Breast epithelium (tissue), 4 donors: ENCODE data around the gene ZBTB3. TPM values are rescaled to one million over a fixed set of nuclear protein-coding genes. Genes with fewer than 3 reads are reported as not detected.

ENCODE experiments used
- DNase-seq, 2 donors: peaks; one replicate each; pipeline ENCODE4 v3.0.0-alpha.2; 2019; ENCODE audit warnings: low spot score in 2 of 2
- H3K27ac ChIP-seq, 2 donors: fragments of 200-600 bp; sonication (generic) in 1 of 2; one replicate each; pipeline ENCODE4 v1.5.1; 2016 to 2019; ENCODE audit warnings: mild to moderate bottlenecking in 1 of 2
- H3K27me3 ChIP-seq, 2 donors: fragments of 200-600 bp; sonication (generic) in 1 of 2; one replicate each; pipeline versions ENCODE4 v1.5.1 to v1.6.0; 2017 to 2019; ENCODE audit warnings: control low read depth in 1 of 2, mild to moderate bottlenecking in 1 of 2
- H3K36me3 ChIP-seq: fragments of 200-600 bp; one replicate; pipeline ENCODE4 v1.5.1; 2019
- H3K4me1 ChIP-seq, 2 donors: fragments of 200-600 bp; sonication (generic); one replicate each; pipeline ENCODE4 v1.5.1; 2016 to 2019; ENCODE audit warnings: control low read depth in 1 of 2
- H3K4me3 ChIP-seq, 3 donors: fragments of 200-600 bp; sonication (generic); 1 replicate in 2 of 3; 2 replicates in 1 of 3; pipeline ENCODE4 v1.5.1; 2016 to 2019; ENCODE audit warnings: mild to moderate bottlenecking in 3 of 3, moderate library complexity in 2 of 3
- H3K9me3 ChIP-seq, 2 donors: fragments of 200-600 bp; sonication (generic) in 1 of 2; one replicate each; pipeline ENCODE4 v1.5.1; 2016 to 2019; ENCODE audit warnings: control low read depth in 1 of 2
- POLR2A ChIP-seq: fragments of 450-650 bp; IDR thresholded peaks from one replicate; pipeline ENCODE4 v1.6.1; 2016; ENCODE audit warnings: antibody characterized with exemption, mild to moderate bottlenecking, moderate library complexity
- POLR2AphosphoS5 ChIP-seq, 3 donors: sonication (generic); formaldehyde crosslinking; IDR thresholded peaks; one replicate each; pipeline ENCODE4 v1.6.1; 2017; ENCODE audit warnings: antibody characterized with exemption in 3 of 3
- intact Hi-C: fragments of 100-400 bp; cut with DNase I; formaldehyde crosslinking; loops from one replicate; pipeline ENCODE4 v1.15.1; 2023; ENCODE audit warnings: low total_unique reads
- total RNA-seq, 3 donors: library from RNA; depleted of rRNA; stranded (reverse); fragments of >200 nt; gene quantifications; one replicate each; pipeline ENCODE4 v1.1.0, GENCODE V29; 2016
- TF ChIP-seq, protein P1 (sequence below), 3 donors: fragments of 450-650 bp; IDR thresholded peaks; one replicate each; pipeline ENCODE4 v1.5.1; 2016 to 2017; ENCODE audit warnings: antibody characterized with exemption in 3 of 3, mild to moderate bottlenecking in 3 of 3, moderate library complexity in 3 of 3

ZBTB3 gene
- total RNA-seq, 3 donors from 2014 or later: 5.9 to 9.7 (median 9.0) TPM

DNA sequence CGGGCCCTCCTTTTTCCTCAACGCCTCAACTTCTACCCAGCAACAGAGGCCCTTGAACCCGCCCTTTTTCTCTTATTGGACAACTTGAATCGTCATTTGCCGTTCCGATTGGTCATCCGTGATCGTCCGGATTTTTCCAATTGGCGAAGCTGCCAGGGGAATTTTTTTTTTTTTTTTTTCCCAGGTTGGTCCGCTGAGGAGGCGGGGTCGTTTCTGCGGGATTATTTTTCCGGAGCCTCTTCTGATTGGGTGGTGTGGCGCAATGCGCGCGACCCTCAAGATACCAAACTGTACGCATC lies 26.1 kb downstream of the ZBTB3 start:
- TF ChIP-seq POLR2A (no peak), POLR2AphosphoS5 (IDR thresholded peaks at IDR 0.05) (no peak)
- TF ChIP-seq, protein P1, sequence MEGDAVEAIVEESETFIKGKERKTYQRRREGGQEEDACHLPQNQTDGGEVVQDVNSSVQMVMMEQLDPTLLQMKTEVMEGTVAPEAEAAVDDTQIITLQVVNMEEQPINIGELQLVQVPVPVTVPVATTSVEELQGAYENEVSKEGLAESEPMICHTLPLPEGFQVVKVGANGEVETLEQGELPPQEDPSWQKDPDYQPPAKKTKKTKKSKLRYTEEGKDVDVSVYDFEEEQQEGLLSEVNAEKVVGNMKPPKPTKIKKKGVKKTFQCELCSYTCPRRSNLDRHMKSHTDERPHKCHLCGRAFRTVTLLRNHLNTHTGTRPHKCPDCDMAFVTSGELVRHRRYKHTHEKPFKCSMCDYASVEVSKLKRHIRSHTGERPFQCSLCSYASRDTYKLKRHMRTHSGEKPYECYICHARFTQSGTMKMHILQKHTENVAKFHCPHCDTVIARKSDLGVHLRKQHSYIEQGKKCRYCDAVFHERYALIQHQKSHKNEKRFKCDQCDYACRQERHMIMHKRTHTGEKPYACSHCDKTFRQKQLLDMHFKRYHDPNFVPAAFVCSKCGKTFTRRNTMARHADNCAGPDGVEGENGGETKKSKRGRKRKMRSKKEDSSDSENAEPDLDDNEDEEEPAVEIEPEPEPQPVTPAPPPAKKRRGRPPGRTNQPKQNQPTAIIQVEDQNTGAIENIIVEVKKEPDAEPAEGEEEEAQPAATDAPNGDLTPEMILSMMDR (IDR thresholded peaks at IDR 0.05): no peak
- no peaks in the 10 kb centered on the region for H3K27me3 ChIP-seq
- peak overlapping the region; percentile 86 to 98 (median 92) for H3K4me3 ChIP-seq
- H3K4me1 ChIP-seq: peaks cover 3 to 18% of the 10 kb centered on the region in 2 donors
- H3K27ac ChIP-seq: peak overlapping the region; percentile 93 to 97
- no peaks in the 10 kb centered on the region for H3K9me3 ChIP-seq
- DNase-seq: peak; percentile 74 to 90
- intact Hi-C loops: no loop called here
- no peaks in the 10 kb centered on the region for H3K36me3 ChIP-seq

DNA sequence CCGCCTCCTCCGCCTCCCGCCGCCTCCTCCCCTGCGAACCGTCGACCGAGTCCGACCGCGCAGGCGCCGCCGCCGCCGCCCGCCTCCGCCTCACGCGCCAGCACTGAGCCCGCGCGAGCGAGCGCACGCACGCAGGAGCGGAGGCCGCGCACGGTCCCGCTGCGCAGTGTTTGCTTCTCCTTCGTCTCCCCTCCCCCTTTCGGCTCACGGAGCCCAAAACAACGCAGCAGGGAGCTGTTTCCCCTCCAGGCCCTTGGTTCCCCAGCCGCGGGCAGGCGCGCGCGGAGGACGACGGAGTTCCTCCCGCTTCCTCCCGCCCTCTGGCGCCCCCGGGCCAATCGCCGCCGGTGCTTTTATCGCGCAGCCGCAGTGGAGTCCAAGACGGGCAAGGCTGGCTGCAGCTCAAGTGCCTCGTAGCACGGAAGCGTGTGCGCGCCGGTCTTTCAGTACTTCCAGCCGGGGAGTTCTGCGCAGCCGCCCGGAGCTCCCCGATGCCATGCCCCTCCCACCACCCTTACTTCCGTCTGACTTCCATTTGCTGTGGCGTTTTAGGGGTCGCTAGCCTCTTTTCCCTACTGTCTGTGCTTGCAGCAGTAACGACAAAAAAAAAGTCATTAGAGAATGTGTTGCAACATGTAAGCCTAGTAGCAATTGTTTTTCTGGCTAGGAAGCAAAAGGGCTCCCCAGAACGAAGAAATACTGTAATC lies 26.6 kb downstream of the ZBTB3 start, which contains the start of gene HNRNPUL2:
TSS of gene HNRNPUL2 (minus strand) at position 293 of the 707 bp plus-strand sequence. CDS start 301 bp downstream, outside the sequence.
- Histone ChIP-seq H3K36me3 (no peaks in the 10 kb centered on the region), H3K27ac (peak within 1 kb of the TSS; percentile 93 to 97), H3K27me3 (no peaks in the 10 kb centered on the region), H3K4me1 (peaks cover 3 to 18% of the 10 kb centered on the region in 2 donors), H3K4me3 (peak within 1 kb of the TSS; percentile 86 to 98 (median 92)), H3K9me3 (no peaks in the 10 kb centered on the region)
- peak; percentile 92 to 97 (median 96) for TF ChIP-seq POLR2AphosphoS5 (IDR thresholded peaks at IDR 0.05)
- peak; percentile 95 for TF ChIP-seq POLR2A
- TF ChIP-seq, protein P1 (IDR thresholded peaks at IDR 0.05): no peak
- intact Hi-C loops: no loop called here
- DNase-seq: peak; percentile 96

DNA sequence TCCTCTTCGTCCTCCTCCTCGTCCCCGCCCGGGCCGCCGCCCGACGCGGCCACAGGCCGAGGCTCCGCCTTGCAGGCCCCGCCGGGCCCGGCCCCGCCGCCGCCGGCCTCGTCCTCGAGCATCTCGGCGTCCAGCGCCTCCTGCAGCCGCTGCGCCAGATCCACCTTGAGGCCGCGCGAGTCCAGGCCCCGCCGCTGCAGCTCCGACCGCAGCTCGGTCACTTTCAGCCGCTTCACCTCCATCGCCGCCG lies 27.1 kb downstream of the ZBTB3 start:
- peaks cover 3 to 18% of the 10 kb centered on the region in 2 donors for H3K4me1 ChIP-seq
- intact Hi-C loops: no loop called here
- H3K27me3 ChIP-seq: no peaks in the 10 kb centered on the region
- peak overlapping the region; percentile 86 to 98 (median 92) for H3K4me3 ChIP-seq
- peak overlapping the region; percentile 93 to 97 for H3K27ac ChIP-seq
- no peaks in the 10 kb centered on the region for H3K9me3 ChIP-seq
- peaks cover under 1% of the 10 kb centered on the region for H3K36me3 ChIP-seq
- TF ChIP-seq, protein P1 (IDR thresholded peaks at IDR 0.05): no peak
- TF ChIP-seq POLR2A (no peak), POLR2AphosphoS5 (IDR thresholded peaks at IDR 0.05) (no peak)
- no peak for DNase-seq

DNA sequence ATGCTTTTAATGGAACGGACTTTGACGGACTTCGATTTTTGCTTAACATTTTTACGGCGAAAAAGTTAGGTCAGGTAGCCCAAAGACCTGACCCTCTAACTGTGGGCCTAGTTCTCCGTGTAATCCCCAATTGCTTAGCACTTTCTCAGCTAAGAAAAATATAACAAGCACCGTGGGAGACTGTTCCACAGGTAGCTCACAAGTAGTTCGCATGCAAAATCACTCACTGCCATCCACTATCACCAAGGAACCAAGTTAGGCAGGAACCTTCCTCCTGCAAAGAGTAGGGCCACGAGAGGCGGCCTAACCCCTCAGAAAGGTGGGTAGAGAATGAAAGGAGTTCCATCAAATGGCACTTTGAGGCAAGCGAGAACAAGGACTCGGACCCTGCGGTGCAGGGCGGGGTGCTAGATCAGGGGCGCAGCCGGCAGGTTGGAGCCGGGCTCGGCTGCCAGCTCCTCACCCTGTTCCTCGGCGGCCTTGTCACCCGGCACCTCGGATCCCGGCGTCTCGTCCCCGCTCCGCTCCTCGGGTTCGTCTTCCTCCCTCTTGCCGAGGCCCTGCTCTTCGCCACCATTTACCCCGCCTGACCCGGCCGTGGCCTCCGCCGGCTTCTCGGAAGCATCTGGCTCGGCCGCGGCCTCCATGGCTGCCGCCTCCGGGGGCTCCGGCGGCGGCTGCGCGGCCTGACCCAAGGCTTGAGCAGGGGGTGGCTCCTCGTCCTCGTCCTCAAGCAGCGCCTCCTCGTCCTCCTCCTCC lies 27.6 kb downstream of the ZBTB3 start:
- Histone ChIP-seq H3K4me3 (peak overlapping the region; percentile 86 to 98 (median 92)), H3K27ac (peak overlapping the region; percentile 93 to 97), H3K36me3 (peaks cover 5% of the 10 kb centered on the region), H3K9me3 (no peaks in the 10 kb centered on the region), H3K27me3 (no peaks in the 10 kb centered on the region), H3K4me1 (peaks cover 3 to 18% of the 10 kb centered on the region in 2 donors)
- no peak for DNase-seq
- intact Hi-C loops: no loop called here
- TF ChIP-seq POLR2A (no peak), POLR2AphosphoS5 (IDR thresholded peaks at IDR 0.05) (no peak)
- TF ChIP-seq, protein P1 (IDR thresholded peaks at IDR 0.05): no peak

DNA sequence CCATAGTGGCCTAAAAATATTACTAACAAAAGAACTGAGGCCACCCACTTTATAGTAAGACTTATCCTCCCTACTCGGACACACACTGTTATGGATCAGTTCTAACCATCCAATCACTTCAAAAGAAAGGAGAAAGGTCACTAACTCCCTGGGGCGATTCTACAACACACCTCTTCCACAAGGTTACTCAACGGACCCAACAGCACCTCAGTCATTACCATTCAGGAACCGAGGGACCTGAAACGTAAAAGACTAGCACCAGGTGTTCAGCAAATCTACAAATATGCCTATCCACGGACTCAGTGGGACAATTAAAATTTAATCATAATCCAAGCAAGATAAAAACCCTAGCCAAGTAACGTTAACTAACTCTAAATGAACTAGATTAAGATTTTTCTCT lies 28.3 kb downstream of the ZBTB3 start:
- H3K9me3 ChIP-seq: no peaks in the 10 kb centered on the region
- TF ChIP-seq, protein P1 (IDR thresholded peaks at IDR 0.05): no peak
- TF ChIP-seq POLR2AphosphoS5 (IDR thresholded peaks at IDR 0.05) (no peak), POLR2A (no peak)
- no peak for DNase-seq
- intact Hi-C loops: no loop called here
- peaks cover 10% of the 10 kb centered on the region for H3K36me3 ChIP-seq
- H3K27ac ChIP-seq: peak overlapping the region; percentile 93 to 97
- peaks cover 3 to 18% of the 10 kb centered on the region in 2 donors for H3K4me1 ChIP-seq
- H3K4me3 ChIP-seq: peak overlapping the region; percentile 86 to 98 (median 92)
- no peaks in the 10 kb centered on the region for H3K27me3 ChIP-seq
